ENCODE measurements around the gene FAM240A.

- TF ChIP-seq EZH2 (IDR thresholded peaks at IDR 0.05) (no peak), POLR2AphosphoS5 (IDR thresholded peaks at IDR 0.05; ENCODE audit: borderline replicate concordance, low read depth, low read length) (no peak), FOXP2 (optimal IDR thresholded peaks at IDR 0.05; ENCODE audit: control extremely low read depth, extremely low read length, insufficient read depth) (no peak)
These were observed 3.7 kb downstream of the FAM240A start for GRCh38 chr3:46615976-46616375.

All from SK-N-MC (cell line).